ENCODE results near the gene EXOC6B.
A peak's percentile ranks its signal among the peaks of the same experiment; 100 is the strongest.

The EXOC6B gene

DNA sequence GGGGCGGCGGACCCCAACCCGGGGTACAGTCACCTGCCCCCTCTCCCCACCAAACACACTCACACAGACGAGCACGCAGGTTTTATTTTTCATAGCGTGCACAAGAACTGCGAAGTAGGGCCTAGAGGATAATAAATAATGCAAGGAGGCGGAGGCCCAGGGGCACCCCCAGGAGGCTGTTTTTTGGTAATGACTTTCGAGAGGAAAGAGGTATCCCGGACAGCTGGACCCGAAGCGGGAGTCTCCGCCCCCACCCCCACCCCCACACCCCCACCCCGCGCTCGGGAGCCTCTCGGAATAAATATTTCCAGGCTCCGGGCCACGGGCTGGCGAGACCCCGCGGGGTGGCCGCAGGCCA is 681.6 kb downstream of the EXOC6B start:
- H3K4me3 ChIP-seq (ENCODE audit: low read depth, low read length) = peak overlapping the region; percentile 53
- TF ChIP-seq, protein P1, sequence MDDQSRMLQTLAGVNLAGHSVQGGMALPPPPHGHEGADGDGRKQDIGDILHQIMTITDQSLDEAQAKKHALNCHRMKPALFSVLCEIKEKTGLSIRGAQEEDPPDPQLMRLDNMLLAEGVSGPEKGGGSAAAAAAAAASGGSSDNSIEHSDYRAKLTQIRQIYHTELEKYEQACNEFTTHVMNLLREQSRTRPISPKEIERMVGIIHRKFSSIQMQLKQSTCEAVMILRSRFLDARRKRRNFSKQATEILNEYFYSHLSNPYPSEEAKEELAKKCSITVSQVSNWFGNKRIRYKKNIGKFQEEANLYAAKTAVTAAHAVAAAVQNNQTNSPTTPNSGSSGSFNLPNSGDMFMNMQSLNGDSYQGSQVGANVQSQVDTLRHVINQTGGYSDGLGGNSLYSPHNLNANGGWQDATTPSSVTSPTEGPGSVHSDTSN (CRISPR knock-in tag; IDR thresholded peaks at IDR 0.05) = no peak
- no peak for TF ChIP-seq ZSCAN5A (tag by site-specific recombination; IDR thresholded peaks at IDR 0.05)
- no peak for TF ChIP-seq KLF16 (tag by site-specific recombination; IDR thresholded peaks at IDR 0.05)
- TF ChIP-seq, protein P2, sequence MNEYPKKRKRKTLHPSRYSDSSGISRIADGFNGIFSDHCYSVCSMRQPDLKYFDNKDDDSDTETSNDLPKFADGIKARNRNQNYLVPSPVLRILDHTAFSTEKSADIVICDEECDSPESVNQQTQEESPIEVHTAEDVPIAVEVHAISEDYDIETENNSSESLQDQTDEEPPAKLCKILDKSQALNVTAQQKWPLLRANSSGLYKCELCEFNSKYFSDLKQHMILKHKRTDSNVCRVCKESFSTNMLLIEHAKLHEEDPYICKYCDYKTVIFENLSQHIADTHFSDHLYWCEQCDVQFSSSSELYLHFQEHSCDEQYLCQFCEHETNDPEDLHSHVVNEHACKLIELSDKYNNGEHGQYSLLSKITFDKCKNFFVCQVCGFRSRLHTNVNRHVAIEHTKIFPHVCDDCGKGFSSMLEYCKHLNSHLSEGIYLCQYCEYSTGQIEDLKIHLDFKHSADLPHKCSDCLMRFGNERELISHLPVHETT (tag by site-specific recombination; IDR thresholded peaks at IDR 0.05) = no peak
- no peak for TF ChIP-seq ZNF645 (tag by site-specific recombination; IDR thresholded peaks at IDR 0.05)
- no peak for TF ChIP-seq ZSCAN30 (tag by site-specific recombination; IDR thresholded peaks at IDR 0.05)

GRCh38 chr2:72143441-72144273 is 682.2 kb downstream of the EXOC6B start:
- H3K27ac ChIP-seq (ENCODE audit: extremely low read depth, low read depth, low read length) = no peak overlapping the region
- H3K4me3 ChIP-seq (ENCODE audit: low read depth, low read length) = no peak overlapping the region
- peaks cover 7% of the 10 kb centered on the region for H3K4me1 ChIP-seq (ENCODE audit: control insufficient read depth, insufficient read depth, low read length)

More for the DNA sequence above, 681.6 kb downstream of the EXOC6B start:
- ChIA-PET POLR2A (no interaction called here), CTCF (no interaction called here)
- H3K36me3 ChIP-seq (ENCODE audit: control insufficient read depth in 2 of 2, insufficient read depth in 1 of 2, low read length in 2 of 2) = no peaks in the 10 kb centered on the region
- H3K9me3 ChIP-seq (ENCODE audit: control insufficient read depth, insufficient read depth, low read depth, low read length) = no peaks in the 10 kb centered on the region
- H3K27ac ChIP-seq (ENCODE audit: extremely low read depth, low read depth, low read length) = peak overlapping the region; percentile 54; the same call in 1 of the 2 replicates
- H3K4me1 ChIP-seq (ENCODE audit: control insufficient read depth, insufficient read depth, low read length) = peaks cover 8% of the 10 kb centered on the region

GRCh38 chr2:72142570-72143440 is 683.0 kb downstream of the EXOC6B start:
- Histone ChIP-seq H3K4me3 (ENCODE audit: low read depth, low read length) (no peak overlapping the region), H3K27ac (ENCODE audit: extremely low read depth, low read depth, low read length) (no peak overlapping the region), H3K4me1 (ENCODE audit: control insufficient read depth, insufficient read depth, low read length) (peaks cover 3% of the 10 kb centered on the region), H3K36me3 (ENCODE audit: control insufficient read depth in 2 of 2, insufficient read depth in 1 of 2, low read length in 2 of 2) (no peaks in the 10 kb centered on the region), H3K9me3 (ENCODE audit: control insufficient read depth, insufficient read depth, low read depth, low read length) (no peaks in the 10 kb centered on the region)
- ChIA-PET CTCF (no interaction called here), POLR2A (no interaction called here)
- TF ChIP-seq, protein P3, sequence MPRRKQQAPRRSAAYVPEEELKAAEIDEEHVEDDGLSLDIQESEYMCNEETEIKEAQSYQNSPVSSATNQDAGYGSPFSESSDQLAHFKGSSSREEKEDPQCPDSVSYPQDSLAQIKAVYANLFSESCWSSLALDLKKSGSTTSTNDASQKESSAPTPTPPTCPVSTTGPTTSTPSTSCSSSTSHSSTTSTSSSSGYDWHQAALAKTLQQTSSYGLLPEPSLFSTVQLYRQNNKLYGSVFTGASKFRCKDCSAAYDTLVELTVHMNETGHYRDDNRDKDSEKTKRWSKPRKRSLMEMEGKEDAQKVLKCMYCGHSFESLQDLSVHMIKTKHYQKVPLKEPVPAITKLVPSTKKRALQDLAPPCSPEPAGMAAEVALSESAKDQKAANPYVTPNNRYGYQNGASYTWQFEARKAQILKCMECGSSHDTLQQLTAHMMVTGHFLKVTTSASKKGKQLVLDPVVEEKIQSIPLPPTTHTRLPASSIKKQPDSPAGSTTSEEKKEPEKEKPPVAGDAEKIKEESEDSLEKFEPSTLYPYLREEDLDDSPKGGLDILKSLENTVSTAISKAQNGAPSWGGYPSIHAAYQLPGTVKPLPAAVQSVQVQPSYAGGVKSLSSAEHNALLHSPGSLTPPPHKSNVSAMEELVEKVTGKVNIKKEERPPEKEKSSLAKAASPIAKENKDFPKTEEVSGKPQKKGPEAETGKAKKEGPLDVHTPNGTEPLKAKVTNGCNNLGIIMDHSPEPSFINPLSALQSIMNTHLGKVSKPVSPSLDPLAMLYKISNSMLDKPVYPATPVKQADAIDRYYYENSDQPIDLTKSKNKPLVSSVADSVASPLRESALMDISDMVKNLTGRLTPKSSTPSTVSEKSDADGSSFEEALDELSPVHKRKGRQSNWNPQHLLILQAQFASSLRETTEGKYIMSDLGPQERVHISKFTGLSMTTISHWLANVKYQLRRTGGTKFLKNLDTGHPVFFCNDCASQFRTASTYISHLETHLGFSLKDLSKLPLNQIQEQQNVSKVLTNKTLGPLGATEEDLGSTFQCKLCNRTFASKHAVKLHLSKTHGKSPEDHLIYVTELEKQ (tag by site-specific recombination; IDR thresholded peaks at IDR 0.05; ENCODE audit: borderline replicate concordance) = no peak
- TF ChIP-seq ZNF354C (tag by site-specific recombination; IDR thresholded peaks at IDR 0.05; ENCODE audit: borderline replicate concordance, low read depth) = no peak
- TF ChIP-seq ZNF660 (tag by site-specific recombination; IDR thresholded peaks at IDR 0.05) = no peak
- TF ChIP-seq ZFP41 (tag by site-specific recombination; IDR thresholded peaks at IDR 0.05; ENCODE audit: borderline replicate concordance) = no peak
- no peak for TF ChIP-seq ZNF398 (tag by site-specific recombination; IDR thresholded peaks at IDR 0.05)

More at GRCh38 chr2:72143441-72144273, 682.2 kb downstream of the EXOC6B start:
- ChIA-PET POLR2A (no interaction called here), CTCF (no interaction called here)
- peak; percentile 49; the same call in 1 of the 2 replicates for TF ChIP-seq ZNF202 (tag by site-specific recombination; IDR thresholded peaks at IDR 0.05; ENCODE audit: borderline replicate concordance)
- TF ChIP-seq KLF17 (tag by site-specific recombination; IDR thresholded peaks at IDR 0.05) = no peak
- TF ChIP-seq ZNF132 (tag by site-specific recombination; IDR thresholded peaks at IDR 0.05; ENCODE audit: borderline replicate concordance) = no peak
- TF ChIP-seq ZNF624 (tag by site-specific recombination; IDR thresholded peaks at IDR 0.05) = no peak
- Histone ChIP-seq H3K9me3 (ENCODE audit: control insufficient read depth, insufficient read depth, low read depth, low read length) (no peaks in the 10 kb centered on the region), H3K36me3 (ENCODE audit: control insufficient read depth in 2 of 2, insufficient read depth in 1 of 2, low read length in 2 of 2) (no peaks in the 10 kb centered on the region)
